ENCODE results near the gene CLPTM1L.

CLPTM1L gene

DNA sequence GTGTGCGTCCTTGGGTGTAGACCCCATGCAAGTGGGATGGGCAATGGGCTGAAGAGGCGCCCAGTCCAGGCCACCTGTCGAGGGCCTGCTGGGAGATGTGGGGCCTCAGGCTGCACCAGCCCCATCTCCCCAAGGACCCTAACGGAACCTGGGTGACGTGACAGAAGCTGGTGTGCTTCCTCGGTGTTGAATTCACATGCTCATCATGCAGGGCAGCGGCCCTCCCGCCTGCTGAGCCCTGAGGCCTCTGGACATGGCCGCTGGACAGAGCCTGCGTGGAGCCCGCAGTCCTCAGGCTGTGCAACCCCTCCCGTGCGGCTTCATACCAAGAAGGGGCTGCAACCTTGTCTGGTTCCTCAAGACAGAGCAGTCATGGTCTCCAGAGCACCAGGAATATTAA, 76.8 kb downstream of the CLPTM1L start:
- Histone ChIP-seq H3K27me3 (ENCODE audit: control insufficient read depth, insufficient read depth, low read length) (no peaks in the 10 kb centered on the region), H3K27ac (ENCODE audit: low read depth, low read length) (no peak overlapping the region), H3K4me3 (ENCODE audit: low read depth, low read length) (no peak overlapping the region), H3K9me3 (ENCODE audit: control insufficient read depth, insufficient read depth, low read depth, low read length) (peaks cover 4% of the 10 kb centered on the region; the same call in 1 of the 2 replicates), H3K36me3 (ENCODE audit: control insufficient read depth, insufficient read depth, low read length) (peaks cover 41% of the 10 kb centered on the region; the same call in 1 of the 2 replicates), H3K9ac (ENCODE audit: low read length) (no peak overlapping the region), H3K4me1 (ENCODE audit: control insufficient read depth, insufficient read depth, low read length) (no peaks in the 10 kb centered on the region; the same call in 1 of the 2 replicates)

Data from HUES6 (cell line).